Liver (tissue), 9 donors: ENCODE results near the gene SORD. TPM values are rescaled to one million over a fixed set of nuclear protein-coding genes. Genes with fewer than 3 reads are reported as not detected.

Experiments used
- DNase-seq: peaks from one replicate; pipeline ENCODE4 v3.0.0-alpha.2; 2017; ENCODE audit warnings: low spot score
- H3K27ac ChIP-seq, 2 donors: one replicate each; pipeline ENCODE4 v1.7.0; 2013; ENCODE audit warnings: inconsistent platforms in 2 of 2, low read length in 2 of 2, control low read depth in 1 of 2, low read depth in 1 of 2, mild to moderate bottlenecking in 1 of 2
- H3K27me3 ChIP-seq, 4 donors: one replicate each; pipeline versions ENCODE4 v1.6.1 to v1.7.0; 2013; ENCODE audit warnings: low read length in 3 of 4, inconsistent platforms in 1 of 4, mild to moderate bottlenecking in 1 of 4, moderate library complexity in 1 of 4; ENCODE audit not compliant: control insufficient read depth in 4 of 4, insufficient read depth in 4 of 4
- H3K36me3 ChIP-seq, 4 donors: one replicate each; pipeline versions ENCODE4 v1.6.1 to v1.7.0; 2013; ENCODE audit warnings: low read length in 3 of 4, mild to moderate bottlenecking in 3 of 4, low read depth in 1 of 4, moderate library complexity in 1 of 4; ENCODE audit not compliant: control insufficient read depth in 4 of 4, insufficient read depth in 3 of 4
- H3K4me1 ChIP-seq, 4 donors: one replicate each; pipeline versions ENCODE4 v1.6.1 to v1.7.0; 2013; ENCODE audit warnings: low read length in 3 of 4, mild to moderate bottlenecking in 3 of 4, moderate library complexity in 1 of 4; ENCODE audit not compliant: control insufficient read depth in 4 of 4, insufficient read depth in 4 of 4
- H3K4me3 ChIP-seq, 3 donors: one replicate each; pipeline versions ENCODE4 v1.6.1 to v1.7.0; 2013; ENCODE audit warnings: low read length in 3 of 3, control low read depth in 1 of 3, low read depth in 1 of 3, mild to moderate bottlenecking in 1 of 3
- H3K9ac ChIP-seq, 2 donors: one replicate each; pipeline ENCODE4 v1.7.0; 2013; ENCODE audit warnings: low read length in 2 of 2, mild to moderate bottlenecking in 2 of 2, moderate library complexity in 2 of 2, control low read depth in 1 of 2, low read depth in 1 of 2
- H3K9me3 ChIP-seq, 4 donors: one replicate each; pipeline versions ENCODE4 v1.6.1 to v1.7.0; 2013; ENCODE audit warnings: low read length in 3 of 4; ENCODE audit not compliant: control insufficient read depth in 4 of 4
- CTCF ChIP-seq: fragments of 150-350 bp; IDR thresholded peaks from 2 replicates; pipeline ENCODE4 v1.5.1; 2017; ENCODE audit warnings: improper control_type of control experiment, low read depth, low read length; ENCODE audit not compliant: missing input control
- FOXA1 ChIP-seq: IDR thresholded peaks from 2 replicates; pipeline ENCODE4 v1.6.1; 2016; ENCODE audit warnings: antibody characterized with exemption
- FOXA2 ChIP-seq: IDR thresholded peaks from 2 replicates; pipeline ENCODE4 v1.6.1; 2016; ENCODE audit warnings: antibody characterized with exemption
- GABPA ChIP-seq, 2 donors: IDR thresholded peaks in 1 of 2; conservative IDR thresholded peaks in 1 of 2; 2 replicates each; pipeline ENCODE4 v1.6.1; 2016; ENCODE audit warnings: antibody characterized with exemption in 2 of 2, mild to moderate bottlenecking in 1 of 2, moderate library complexity in 1 of 2
- HNF4A ChIP-seq, 2 donors: conservative IDR thresholded peaks; 2 replicates each; pipeline ENCODE4 v1.6.1; 2016; ENCODE audit warnings: antibody characterized with exemption in 2 of 2, mild to moderate bottlenecking in 2 of 2
- HNF4G ChIP-seq: IDR thresholded peaks from 2 replicates; pipeline ENCODE4 v1.6.1; 2016; ENCODE audit warnings: antibody characterized with exemption
- JUND ChIP-seq, 2 donors: IDR thresholded peaks; 2 replicates each; pipeline ENCODE4 v1.6.1; 2016; ENCODE audit warnings: antibody characterized with exemption in 2 of 2
- MAX ChIP-seq: IDR thresholded peaks from 2 replicates; pipeline ENCODE4 v1.6.1; 2016; ENCODE audit warnings: antibody characterized with exemption
- NR2F2 ChIP-seq: IDR thresholded peaks from 2 replicates; pipeline ENCODE4 v1.6.1; 2016; ENCODE audit warnings: antibody characterized with exemption
- RAD21 ChIP-seq, 2 donors: IDR thresholded peaks; 2 replicates each; pipeline ENCODE4 v1.6.1; 2016; ENCODE audit warnings: antibody characterized with exemption in 2 of 2, mild to moderate bottlenecking in 2 of 2
- REST ChIP-seq: IDR thresholded peaks from 2 replicates; pipeline ENCODE4 v1.6.1; 2016; ENCODE audit warnings: antibody characterized with exemption, mild to moderate bottlenecking
- RXRA ChIP-seq, 2 donors: IDR thresholded peaks; 2 replicates each; pipeline ENCODE4 v1.6.1; 2017 to 2018; ENCODE audit warnings: antibody characterized with exemption in 2 of 2, mild to moderate bottlenecking in 1 of 2
- SP1 ChIP-seq: IDR thresholded peaks from 2 replicates; pipeline ENCODE4 v1.6.1; 2018; ENCODE audit warnings: antibody characterized with exemption, mild to moderate bottlenecking
- TAF1 ChIP-seq: conservative IDR thresholded peaks from 2 replicates; pipeline ENCODE4 v1.6.1; 2016; ENCODE audit warnings: antibody characterized with exemption, mild to moderate bottlenecking
- YY1 ChIP-seq: IDR thresholded peaks from 2 replicates; pipeline ENCODE4 v1.6.1; 2016; ENCODE audit warnings: antibody characterized with exemption, mild to moderate bottlenecking
- WGBS: extraction: QIAGEN DNeasy Blood & Tissue Kit; methylation state at CpG from one replicate; pipeline ENCODE4 v1.1.7; 2013; 5-methylcytosine and 5-hydroxymethylcytosine counted together
- polyA plus RNA-seq, 2 donors: library from polyadenylated mRNA; stranded (reverse) in 1 of 2; unstranded in 1 of 2; fragments of 200-250 nt in 1 of 2; fragments of >200 nt in 1 of 2; fragmentation: Nextera tagmentation in 1 of 2; extraction: Ambion mirVana in 1 of 2; gene quantifications; one replicate each; pipeline versions ENCODE4 v1.2.1 to v1.2.3, GENCODE V29; 2013 to 2015
- total RNA-seq, 2 donors: library from RNA; depleted of rRNA; stranded (reverse); fragments of >200 nt; gene quantifications; one replicate each; pipeline ENCODE4 v1.2.3, GENCODE V29; 2014
- TF ChIP-seq, protein P1 (sequence below): IDR thresholded peaks from 2 replicates; pipeline ENCODE4 v1.6.1; 2016; ENCODE audit warnings: antibody characterized with exemption
- TF ChIP-seq, protein P2 (sequence below): IDR thresholded peaks from 2 replicates; pipeline ENCODE4 v1.6.1; 2016; ENCODE audit warnings: antibody characterized with exemption
- donor health status: healthy.
- donor health status: healthy.
- donor health status: healthy.
- donor health status: healthy.
- donor health status: healthy.

Gene SORD
- total and polyA plus RNA-seq, 4 donors: 75.5 to 169 (median 167) TPM

DNA sequence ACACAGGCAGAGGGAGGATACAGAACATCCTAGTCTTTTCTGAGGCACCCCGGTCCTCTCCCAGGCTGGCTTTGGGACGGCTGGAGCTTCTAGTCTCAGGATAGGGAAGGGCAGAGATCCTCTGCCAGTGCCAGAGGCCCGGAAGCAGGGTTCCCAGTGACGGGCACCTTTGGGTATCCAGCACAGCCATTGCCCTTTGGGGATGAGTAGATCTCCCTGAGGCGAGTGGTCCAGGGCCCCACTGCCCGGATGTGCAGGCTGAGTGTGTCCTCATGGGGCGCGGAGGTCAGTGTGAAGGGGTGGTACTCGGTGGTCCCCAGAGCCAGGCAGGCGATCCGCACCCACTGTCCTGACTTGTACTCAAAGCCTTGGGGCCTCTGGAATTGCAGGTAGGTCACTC, 72.7 kb downstream of the SORD start:
- WGBS: 96% methylated on average over 11 of the region's 11 CpGs

DNA sequence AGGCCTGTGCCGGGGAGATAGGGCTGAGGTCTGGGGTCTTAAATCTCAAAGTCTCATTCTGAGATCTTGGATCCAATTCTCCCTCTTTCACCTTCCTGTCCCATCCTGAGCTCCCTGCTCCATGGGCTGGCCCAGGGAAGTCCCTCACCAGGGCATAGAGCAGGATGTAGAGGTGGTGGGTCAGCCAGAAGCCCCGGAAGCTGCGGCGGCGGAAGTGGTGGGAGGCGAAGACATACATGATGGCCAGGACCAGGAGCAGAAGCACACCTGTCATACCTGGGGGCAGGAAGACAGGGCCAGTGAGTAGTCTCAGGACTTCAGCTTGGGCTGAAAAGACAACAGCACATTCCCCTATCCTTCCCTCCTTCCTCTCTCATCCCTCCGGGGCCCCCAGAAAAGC, 74.5 kb downstream of the SORD start:
- no peaks in the 10 kb centered on the region for H3K9me3 ChIP-seq
- H3K27me3 ChIP-seq: no peaks in the 10 kb centered on the region
- TF ChIP-seq, protein P1, sequence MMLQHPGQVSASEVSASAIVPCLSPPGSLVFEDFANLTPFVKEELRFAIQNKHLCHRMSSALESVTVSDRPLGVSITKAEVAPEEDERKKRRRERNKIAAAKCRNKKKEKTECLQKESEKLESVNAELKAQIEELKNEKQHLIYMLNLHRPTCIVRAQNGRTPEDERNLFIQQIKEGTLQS: no peak
- TF ChIP-seq JUND (IDR thresholded peaks at IDR 0.05): no peak
- TF ChIP-seq, protein P2, sequence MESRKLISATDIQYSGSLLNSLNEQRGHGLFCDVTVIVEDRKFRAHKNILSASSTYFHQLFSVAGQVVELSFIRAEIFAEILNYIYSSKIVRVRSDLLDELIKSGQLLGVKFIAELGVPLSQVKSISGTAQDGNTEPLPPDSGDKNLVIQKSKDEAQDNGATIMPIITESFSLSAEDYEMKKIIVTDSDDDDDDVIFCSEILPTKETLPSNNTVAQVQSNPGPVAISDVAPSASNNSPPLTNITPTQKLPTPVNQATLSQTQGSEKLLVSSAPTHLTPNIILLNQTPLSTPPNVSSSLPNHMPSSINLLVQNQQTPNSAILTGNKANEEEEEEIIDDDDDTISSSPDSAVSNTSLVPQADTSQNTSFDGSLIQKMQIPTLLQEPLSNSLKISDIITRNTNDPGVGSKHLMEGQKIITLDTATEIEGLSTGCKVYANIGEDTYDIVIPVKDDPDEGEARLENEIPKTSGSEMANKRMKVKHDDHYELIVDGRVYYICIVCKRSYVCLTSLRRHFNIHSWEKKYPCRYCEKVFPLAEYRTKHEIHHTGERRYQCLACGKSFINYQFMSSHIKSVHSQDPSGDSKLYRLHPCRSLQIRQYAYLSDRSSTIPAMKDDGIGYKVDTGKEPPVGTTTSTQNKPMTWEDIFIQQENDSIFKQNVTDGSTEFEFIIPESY: no peak
- TF ChIP-seq RAD21 (IDR thresholded peaks at IDR 0.05): no peak
- TF ChIP-seq CTCF: no peak
- no peak for TF ChIP-seq SP1
- no peak for TF ChIP-seq TAF1
- TF ChIP-seq MAX: no peak
- TF ChIP-seq FOXA1: no peak
- TF ChIP-seq RXRA (IDR thresholded peaks at IDR 0.05): no peak
- no peak for TF ChIP-seq GABPA (IDR thresholded peaks at IDR 0.05 in 1 of 2, conservative IDR thresholded peaks at IDR 0.05 in 1 of 2)
- TF ChIP-seq HNF4G: no peak
- no peak for TF ChIP-seq NR2F2
- no peak overlapping the region for H3K9ac ChIP-seq
- no peak overlapping the region for H3K27ac ChIP-seq
- no peaks in the 10 kb centered on the region for H3K36me3 ChIP-seq
- DNase-seq: no peak
- 92% methylated on average over 7 of the region's 7 CpGs for WGBS
- no peaks in the 10 kb centered on the region for H3K4me1 ChIP-seq
- H3K4me3 ChIP-seq: no peak overlapping the region

More for the DNA sequence above, 72.7 kb downstream of the SORD start:
- TF ChIP-seq SP1 (no peak), FOXA2 (no peak), RAD21 (IDR thresholded peaks at IDR 0.05) (no peak), MAX (no peak), HNF4A (conservative IDR thresholded peaks at IDR 0.05) (no peak), REST (no peak), HNF4G (no peak), GABPA (IDR thresholded peaks at IDR 0.05 in 1 of 2, conservative IDR thresholded peaks at IDR 0.05 in 1 of 2) (no peak), FOXA1 (no peak), RXRA (IDR thresholded peaks at IDR 0.05) (no peak), NR2F2 (no peak), JUND (IDR thresholded peaks at IDR 0.05) (no peak), YY1 (no peak)
- TF ChIP-seq, protein P1: no peak
- Histone ChIP-seq H3K36me3 (no peaks in the 10 kb centered on the region), H3K4me1 (no peaks in the 10 kb centered on the region), H3K9ac (no peak overlapping the region), H3K27ac (no peak overlapping the region), H3K9me3 (no peaks in the 10 kb centered on the region), H3K4me3 (no peak overlapping the region), H3K27me3 (no peaks in the 10 kb centered on the region)
- no peak for DNase-seq
